Bone marrow (tissue), 2 donors: ENCODE data around the gene PLB1.

Experiments used
- DNase-seq, 2 donors: peaks; one replicate each; lab custom pipeline; 2025; lab: John Stamatoyannopoulos, UW

The PLB1 gene

DNA sequence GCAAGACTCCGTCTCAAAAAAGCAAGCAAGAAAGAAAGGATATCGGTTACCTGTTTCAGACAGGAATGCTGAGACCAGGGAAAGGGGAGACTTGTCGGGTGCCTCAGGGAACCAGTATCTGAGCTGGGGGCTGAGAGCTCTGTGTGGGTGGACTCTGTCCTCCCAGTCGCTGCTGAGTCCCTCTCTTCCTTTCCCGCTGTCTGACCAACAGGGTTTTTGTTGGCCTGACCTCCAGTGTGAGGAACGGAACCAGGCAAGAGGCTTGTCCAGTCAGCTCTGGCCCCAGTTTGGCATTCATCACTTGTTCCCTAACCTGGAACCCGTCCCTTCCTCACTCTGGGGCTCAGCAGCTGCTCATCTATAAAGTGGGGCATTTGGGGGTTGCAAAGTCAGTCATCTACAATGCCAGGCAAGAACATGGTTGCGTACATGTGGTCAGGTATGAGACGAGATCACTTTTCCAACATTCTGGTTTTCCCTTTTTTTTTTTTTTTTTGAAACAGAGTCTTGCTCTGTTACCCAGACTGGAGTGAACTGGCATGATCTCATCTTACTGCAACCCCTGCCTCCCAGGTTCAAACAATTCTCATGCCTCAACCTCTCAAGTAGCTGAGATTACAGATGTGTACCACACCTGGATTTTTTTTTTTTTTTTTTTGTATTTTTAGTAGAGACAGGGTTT is 116.4 kb downstream of the PLB1 start:
- DNase-seq = no peak

DNA sequence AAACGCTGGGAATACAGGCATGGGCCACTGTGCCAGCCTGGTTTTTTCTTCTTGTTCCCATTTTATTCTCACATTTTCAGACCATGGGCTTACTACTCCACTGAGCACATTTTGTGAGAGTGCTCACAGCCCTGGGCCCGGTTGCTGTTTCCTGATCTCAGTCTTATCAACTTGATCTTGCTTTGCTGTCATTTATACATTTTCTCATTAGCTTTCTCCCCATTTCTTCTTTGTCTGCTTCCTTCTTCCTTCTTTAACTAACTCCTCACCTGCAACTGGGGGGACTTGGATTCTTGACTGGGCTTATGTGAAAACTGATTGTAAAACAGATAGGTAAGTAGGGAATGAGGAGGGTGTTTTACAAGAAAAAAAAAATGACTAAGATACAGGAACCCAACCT is 117.3 kb downstream of the PLB1 start:
- DNase-seq = peak in 1 of 2 donors; percentile 52

DNA sequence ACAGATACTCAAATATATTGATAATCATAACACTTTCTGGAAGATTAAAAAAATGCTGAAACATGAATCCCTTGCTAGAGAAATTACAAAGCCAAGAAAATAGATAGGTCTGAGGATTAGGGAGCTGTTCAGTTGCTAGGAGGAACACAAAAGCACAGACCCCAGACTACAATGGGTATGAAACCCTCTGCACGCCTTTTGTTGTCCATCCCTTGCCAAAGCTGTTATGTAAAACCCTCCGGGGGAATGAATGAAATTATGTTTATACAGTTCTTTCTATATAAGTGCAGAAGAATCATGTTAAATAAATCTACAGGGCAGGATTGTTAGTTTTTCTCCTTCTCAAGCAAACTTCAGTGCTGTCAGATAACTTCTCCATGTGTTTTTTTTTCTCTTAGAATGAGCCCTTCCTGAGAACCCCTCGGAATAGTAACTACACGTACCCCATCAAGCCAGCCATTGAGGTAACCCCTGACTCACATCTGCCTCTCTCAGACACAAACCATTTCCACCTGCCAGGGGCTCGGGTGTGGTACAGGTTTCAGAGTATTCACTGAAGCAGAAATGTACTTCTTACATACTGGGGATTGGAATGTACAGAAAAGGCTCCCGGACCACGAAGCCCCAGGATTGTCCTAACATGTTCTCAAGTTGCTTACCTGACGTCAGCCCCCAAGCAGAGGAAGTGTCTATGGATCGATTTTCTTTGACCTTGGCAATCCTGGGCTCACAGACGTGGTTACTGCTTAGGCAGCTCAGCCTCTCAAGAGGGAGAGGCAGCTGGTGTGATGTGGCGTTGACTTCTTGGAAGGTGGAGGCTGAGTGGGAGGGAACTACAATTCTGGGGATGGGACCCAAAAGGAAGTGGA is 118.0 kb downstream of the PLB1 start:
- no peak for DNase-seq

DNA sequence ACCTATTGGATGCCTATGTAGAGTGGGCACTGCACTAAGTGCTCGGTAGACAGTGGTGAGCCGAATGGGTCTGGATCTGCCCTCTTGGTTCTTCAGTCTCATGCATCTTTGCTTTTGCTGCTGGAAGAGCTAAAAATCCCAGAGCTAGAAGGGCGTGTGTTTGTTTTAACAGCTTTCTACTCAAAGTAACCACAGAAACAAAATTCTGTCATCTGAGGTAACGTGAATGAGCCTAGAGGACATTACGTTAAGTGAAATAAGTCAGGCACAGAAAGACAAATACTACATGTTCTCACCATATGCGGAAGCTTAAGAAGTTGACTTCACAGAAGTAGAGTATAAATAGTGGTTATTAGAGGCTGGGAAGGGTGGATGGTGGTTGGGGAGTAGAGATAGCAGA is 119.8 kb downstream of the PLB1 start:
- DNase-seq = no peak

DNA sequence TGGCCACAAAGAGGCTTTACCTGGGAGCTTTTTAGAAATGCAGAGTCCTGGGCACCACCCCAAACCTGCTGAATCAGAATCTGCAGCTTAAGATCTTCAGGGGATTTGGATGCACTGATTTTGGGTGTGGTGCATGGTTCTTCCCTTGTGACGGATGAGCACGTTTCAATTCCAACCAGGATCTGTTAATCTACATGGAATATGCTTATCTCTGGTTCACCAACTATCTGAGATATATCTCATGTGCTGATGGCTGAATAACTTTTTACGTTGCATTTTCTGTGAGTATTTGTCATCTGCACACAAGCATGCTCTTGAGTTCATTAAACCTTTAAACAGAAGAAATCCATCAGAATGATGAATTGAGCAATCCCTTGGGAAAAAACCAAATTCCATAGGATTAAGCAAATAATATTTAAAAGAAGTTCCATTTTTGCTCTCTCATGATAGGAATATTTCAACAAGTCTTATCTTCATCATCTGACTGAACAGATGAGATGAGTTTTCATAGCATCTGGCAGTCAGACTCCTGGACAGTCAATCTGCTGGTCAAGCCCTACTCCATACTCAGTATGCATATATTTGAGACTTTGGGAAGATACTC is 120.6 kb downstream of the PLB1 start:
- no peak for DNase-seq

DNA sequence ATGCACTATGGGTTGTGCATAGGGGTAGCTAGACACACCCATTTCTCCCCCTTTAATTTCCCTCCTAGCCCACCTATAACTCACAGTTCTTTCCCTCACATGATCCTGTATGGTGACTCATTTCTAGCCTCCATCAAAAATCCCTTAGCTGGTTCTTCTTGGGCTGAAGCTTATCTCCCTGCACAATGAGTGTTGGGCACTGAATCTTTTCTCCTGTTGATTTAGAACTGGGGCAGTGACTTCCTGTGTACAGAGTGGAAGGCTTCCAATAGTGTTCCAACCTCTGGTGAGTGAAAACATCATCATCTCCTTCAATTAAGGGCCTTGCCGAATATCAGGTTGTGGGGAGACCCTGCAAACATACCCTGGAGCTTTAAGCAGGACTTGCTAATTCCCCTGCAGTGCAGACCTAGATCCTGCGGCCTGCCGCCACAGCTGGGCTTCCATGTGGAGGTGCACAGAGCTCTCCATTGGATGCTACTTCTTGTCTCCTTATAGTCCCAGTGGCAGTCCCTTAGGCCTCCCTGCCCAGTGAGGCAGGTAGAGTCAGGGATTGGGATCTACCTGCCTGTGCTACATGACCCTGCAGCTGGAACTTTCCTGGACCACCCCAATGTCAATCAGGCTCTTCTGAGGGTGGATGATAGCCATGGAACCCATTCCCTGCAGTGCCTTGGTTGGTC is 121.8 kb downstream of the PLB1 start:
- peak in 1 of 2 donors; percentile 19 for DNase-seq

DNA sequence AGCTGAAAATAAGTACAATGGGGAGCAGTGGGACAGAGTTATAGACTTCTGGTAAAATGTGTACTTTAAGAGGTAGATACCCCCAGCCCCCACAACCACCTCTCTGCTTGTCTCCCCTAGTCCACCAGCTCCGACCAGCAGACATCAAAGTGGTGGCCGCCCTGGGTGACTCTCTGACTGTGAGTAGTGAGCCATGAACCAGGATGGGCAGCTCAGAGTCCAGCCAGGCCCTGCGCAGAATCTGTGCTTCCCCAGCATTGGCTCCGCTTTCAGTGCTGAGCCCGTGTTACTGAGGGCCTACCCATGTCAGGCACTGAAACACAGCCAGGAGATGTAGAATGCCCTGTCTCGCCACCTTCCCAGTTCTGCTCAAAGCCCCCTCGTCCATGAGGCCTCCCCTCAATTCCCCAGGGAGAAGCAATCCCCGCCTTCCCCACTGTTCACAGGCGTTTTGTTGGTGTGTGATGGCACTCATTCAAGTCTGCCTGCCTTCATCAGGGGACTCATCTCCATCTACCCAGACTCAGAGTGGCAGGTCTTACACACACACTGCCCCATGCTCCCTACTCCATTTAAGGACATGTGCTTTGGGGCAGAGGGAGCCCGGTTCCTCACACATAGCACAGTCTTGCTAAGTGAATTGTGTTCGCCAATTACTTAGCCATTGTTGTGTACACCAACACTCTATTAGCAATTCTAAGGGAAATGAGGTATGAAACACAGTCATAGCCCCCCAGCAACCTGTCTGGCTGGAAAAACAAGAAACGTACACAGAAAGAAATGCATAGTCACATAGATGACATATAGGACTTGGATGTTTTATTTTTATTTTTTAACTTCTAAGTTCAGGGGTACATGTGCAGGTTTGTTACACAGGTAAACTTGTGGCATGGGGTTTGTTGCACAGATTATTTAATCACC is 122.6 kb downstream of the PLB1 start:
- no peak for DNase-seq

DNA sequence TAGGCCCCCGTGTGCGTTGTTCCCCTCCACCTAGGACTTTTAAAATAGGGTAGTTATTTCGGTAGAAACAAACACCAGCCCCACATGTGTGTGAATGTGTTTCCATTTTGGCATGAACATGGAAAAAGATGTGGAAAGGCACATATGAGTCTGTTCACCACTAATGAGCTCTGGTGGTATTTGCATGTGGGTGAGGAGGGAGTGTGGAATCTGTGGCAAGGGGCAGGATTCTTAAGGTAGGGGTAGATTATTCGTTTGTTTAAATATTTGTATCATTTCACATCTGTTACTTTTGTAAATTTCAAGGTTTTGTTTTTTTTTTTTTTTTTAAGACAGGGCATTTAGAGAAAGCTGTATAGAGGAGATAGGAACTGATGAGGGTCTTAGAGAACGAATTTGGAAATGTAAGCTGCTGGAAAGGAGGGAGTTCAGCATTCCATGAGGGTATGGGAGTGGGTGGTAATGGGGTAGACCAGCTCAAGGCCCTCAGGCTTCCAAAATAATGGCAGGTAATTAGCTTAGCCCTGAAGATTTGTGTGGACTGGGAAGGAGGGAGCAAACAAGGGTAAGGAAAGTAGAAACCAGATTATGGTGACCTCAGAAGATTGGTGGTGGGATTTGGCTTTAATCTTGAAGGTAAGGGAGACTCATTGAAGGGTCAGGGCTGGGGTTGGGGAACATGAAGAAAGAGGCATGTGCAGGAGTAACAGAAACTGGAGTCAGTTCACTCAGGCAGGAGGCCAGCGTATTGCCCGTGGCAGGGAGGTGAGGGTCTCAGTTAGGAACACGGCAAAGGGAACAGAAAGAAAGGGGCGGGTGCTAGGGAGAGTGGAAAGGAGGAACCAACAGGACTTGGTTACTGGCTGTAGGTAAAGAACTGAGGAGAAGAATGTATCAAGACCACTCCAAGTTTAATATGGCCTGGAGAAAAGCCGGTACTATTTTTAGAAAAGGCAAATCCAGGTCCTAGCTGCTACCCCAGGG is 123.6 kb downstream of the PLB1 start:
- DNase-seq = no peak

DNA sequence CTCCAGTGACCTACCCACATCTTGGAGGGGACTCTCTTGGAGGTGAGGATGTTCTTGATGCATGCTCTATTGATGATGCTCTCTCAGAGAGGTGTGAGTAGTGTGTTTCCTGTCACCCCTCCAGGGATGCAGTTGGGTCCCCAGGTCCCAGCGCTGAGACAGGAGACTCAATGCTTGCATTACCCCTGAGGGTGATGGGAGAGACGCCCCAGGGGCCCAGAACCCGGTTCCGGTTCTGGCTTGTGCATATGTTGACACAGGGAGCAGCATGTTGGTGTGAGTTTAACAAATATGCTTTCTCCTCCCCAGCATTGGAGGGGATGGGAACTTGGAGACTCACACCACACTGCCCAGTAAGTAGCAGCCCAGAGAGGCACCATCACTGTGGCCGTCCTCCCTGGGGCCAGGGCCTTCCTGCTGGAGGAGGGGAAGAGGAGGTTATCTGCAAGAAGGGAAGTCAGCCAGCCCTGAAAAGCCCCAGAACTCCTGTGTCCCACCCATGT is 124.5 kb downstream of the PLB1 start:
- DNase-seq = no peak

DNA sequence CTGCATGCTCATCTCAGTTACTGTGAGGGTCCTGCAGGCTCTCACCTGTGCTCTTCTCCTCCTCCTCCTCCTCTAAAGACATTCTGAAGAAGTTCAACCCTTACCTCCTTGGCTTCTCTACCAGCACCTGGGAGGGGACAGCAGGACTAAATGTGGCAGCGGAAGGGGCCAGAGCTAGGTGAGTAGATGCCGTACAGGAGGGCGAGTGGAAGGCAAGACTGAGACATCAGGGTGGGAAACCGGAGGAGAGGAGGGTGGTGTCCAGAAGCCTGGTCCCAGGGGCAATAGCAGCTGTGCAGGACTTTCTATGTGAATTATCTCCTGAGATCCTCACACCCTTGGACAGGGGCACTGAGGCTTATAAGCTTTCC is 124.9 kb downstream of the PLB1 start:
- DNase-seq = no peak

DNA sequence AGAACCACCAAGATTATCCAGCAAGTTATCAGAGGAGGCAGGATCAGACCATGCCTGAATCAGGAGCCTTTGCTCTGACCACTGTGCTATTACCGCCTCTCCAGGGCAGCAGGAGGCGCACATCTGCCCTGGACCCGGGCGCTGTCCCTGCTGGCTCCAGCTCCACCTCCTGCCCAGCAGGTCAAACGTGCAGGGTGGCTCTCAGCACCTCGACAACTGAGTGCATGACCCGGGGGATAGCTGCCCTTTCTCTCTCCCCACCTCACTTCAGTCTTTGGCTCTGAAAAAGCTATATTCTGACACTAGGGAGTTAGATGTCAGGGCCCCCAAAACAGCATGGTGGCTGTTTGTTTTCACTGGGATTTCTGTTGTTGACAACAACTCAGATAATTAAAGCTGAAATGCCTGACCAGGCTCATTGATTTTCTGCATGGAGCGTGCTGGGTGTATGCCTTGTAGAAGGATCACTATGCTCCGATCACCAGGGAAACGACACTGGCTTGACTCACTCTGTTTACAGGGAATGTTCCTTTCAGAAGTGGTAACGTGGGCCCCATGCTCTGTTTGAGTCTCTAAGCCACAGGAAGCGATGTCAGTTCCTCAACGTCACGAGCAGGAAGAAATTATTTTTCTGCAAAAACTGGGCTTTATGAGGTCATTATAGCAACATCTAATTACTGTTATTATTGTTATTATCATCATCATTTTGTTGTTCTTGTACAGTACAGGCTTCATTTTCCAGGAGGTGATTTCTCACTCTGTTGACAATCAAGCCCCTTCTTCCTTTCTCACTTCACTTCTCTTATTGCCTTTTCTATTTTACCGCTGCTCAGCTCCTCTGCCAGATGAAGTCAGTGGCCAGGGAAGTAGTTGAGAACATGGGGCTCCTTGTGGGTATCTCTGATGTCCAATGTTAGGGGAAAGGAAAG is 125.6 kb downstream of the PLB1 start:
- peak; percentile 33 to 90 for DNase-seq

DNA sequence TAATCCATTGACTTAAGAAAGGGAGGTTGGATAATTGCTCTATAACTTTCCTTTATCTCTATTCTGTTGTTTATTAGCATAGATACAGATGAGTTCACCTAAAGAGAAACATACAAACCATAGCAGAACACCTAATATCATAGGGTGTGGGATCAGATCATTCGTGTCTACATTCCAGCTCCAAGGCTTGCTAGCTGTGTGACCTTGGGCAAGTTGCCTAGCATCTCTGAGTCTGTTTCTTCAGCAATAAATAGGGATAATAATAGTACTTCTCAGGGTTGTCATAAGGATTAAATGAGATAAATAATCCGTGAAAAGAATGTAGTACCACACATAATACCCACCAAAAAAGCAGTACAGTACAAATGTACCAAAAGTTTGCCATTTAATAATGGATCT is 126.2 kb downstream of the PLB1 start:
- no peak for DNase-seq

DNA sequence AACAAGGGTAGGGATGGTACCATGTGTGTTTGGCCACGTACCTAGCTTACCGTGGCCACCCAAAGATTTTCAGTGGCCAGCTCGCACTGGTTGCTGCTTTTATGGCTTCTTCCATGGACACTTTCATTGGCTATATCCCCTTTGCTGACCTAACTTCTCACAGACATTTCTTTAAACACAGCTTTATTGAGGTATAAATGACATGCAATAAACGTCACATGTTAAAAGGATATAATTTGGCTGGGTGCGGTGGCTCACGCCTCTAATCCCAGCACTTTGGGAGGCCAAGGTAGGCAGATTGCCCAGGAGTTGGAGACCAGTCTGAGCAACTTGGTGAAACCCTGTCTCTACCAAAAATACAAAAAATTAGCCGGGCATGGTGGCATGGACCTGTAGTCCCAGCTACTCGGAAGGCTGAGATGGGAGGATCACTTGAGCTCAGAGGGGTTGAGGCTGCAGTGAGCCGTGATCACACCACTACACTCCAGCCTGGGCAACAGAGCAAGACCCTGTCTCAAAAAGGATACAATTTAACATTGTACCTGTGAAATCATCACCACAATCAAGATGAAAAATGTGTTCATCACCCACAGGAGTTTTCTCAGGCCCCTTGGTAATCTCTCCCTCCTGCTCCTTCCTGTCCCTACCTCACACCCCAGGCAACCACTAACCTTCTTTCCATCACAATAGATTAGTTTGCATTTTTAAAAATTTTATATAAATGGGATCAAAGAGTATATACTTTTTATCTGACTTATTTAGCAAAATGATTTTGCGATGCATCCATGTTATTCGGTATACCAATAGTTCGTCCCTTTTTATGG is 127.9 kb downstream of the PLB1 start:
- no peak for DNase-seq

DNA sequence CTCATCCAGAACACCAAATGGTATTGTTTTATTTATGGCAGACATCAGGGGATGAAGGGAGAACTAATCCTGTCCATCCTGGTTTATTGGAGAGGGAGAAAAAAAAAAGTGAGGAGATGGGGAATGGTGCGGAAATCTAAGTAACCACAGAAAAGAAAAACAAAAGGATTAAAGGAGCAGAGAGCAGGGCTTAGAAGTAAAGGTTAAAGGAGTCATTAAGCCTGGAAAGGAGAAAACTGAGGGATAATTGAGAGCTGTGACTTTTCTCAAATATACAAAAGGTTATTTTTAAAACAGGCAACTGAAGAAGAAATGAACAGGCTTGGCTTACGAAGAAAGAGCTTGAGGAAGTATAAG is 128.6 kb downstream of the PLB1 start:
- no peak for DNase-seq

DNA sequence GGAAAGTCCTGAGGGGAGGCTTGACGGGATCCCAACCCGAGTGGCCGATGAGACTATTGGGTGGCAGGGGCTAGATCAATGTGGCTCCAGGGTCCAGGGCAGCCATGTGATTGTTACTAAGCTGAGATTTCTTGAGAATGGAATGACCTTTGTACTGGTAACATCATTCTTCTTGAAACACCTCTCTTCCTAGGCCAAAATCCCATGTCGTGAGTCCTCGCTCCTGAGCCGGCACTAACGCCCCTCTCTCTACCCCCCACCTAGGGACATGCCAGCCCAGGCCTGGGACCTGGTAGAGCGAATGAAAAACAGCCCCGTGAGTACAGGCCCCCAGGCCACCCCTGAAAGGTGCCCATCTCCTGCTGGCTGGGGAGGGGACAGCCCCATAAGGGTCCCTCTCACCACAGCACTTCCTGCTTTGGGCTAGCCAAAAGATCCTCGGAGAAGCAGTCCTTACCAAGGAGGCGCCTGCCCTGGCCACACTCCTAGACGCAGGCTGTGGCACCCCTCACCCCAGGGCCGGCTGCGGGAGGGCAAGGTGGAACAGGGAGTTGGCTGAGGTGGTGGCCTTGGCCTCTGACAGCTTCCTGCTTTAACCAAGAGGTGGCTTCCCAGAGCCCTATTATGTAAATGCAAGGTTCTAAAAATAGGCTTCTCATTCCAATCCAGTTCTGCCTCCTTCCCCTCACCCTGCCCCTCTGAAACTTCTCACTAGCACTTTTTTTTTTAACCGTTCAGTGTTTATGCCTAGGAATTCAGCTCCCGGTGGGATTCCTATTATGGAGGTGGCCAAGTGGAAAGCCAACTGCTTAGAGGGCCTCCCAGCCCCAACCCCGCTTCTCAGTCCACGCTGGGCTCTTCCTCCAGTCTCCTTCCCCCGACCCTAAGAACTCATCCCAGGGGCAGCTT is 129.2 kb downstream of the PLB1 start:
- peak; percentile 6 to 24 for DNase-seq

DNA sequence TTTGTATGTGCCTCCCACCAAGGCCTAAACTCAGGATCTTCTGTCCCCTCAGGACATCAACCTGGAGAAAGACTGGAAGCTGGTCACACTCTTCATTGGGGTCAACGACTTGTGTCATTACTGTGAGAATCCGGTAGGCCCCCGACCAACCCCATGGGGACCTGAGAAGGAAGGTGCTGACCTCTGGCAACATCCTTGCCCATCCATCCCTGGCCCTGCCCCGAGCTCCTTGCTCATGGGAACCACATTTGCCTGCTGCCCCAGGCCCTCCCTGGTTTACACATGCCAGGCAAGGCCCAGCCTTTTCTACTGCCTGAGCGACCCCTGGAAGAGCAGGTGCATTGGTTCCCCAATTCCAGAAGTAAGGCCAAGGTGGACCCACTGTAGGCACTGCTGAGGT is 130.5 kb downstream of the PLB1 start:
- DNase-seq = no peak

DNA sequence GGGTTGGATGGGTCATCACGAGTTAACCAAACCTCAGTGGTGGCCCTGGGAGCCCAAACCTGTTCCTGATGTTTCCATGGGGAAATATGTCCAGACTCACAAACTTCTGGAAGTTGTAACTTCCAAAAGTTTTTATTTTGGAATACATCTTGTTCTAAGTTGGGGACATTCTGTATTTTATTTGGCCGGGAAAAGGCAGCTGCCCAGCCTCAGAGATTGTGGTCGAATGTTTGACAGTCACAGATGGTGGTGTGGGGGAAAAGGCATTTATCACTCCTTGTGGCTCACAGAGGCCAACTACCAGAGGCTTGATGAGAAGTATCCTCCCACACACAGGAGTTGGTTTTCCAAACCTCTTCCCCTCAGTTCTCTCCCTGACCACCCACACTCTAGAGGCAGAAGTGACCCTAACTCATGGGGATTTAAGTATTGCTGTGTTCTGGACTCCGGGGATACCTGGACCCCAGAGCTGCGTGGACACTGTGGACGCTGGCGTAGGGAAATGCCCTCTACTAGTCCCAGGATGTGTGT is 131.1 kb downstream of the PLB1 start:
- DNase-seq = no peak
